Spinal cord (tissue), 10 donors: Measurements from ENCODE around the gene REEP1. TPM values are rescaled to one million over a fixed set of nuclear protein-coding genes. Genes with fewer than 3 reads are reported as not detected.

Experiments used
- DNase-seq, 6 donors: peaks; one replicate each; pipeline versions ENCODE4 v3.0.0 to v3.0.0-alpha.2; 2013 to 2015; ENCODE audit warnings: low spot score in 6 of 6, low read depth in 4 of 6
- H3K27ac ChIP-seq: one replicate; pipeline ENCODE4 v1.5.1; 2013; ENCODE audit warnings: low read depth, low read length, control low read depth
- H3K27me3 ChIP-seq: one replicate; pipeline ENCODE4 v1.6.1; 2013; ENCODE audit warnings: low read length; ENCODE audit not compliant: control insufficient read depth, insufficient read depth
- H3K36me3 ChIP-seq: one replicate; pipeline ENCODE4 v1.6.1; 2013; ENCODE audit warnings: low read length; ENCODE audit not compliant: control insufficient read depth, insufficient read depth
- H3K4me1 ChIP-seq: one replicate; pipeline ENCODE4 v1.6.1; 2013; ENCODE audit warnings: low read length; ENCODE audit not compliant: control insufficient read depth, insufficient read depth
- H3K4me3 ChIP-seq: one replicate; pipeline ENCODE4 v1.5.1; 2013; ENCODE audit warnings: low read depth, low read length, control low read depth
- H3K9me3 ChIP-seq: one replicate; pipeline ENCODE4 v1.6.1; 2013; ENCODE audit warnings: low read length; ENCODE audit not compliant: control insufficient read depth, insufficient read depth
- WGBS: methylation state at CpG from one replicate; pipeline ENCODE4 v1.1.5; 2013; ENCODE audit warnings: missing lambda C conversion rate; ENCODE audit not compliant: insufficient coverage; 5-methylcytosine and 5-hydroxymethylcytosine counted together
- polyA plus RNA-seq, 2 donors: library from polyadenylated mRNA; unstranded; fragments of 120-200 nt; gene quantifications; one replicate each; pipeline ENCODE4 v1.2.1, GENCODE V29; 2013; ENCODE audit not compliant: insufficient read length in 2 of 2
- total RNA-seq, 2 donors: library from RNA; depleted of rRNA in 1 of 2; stranded (reverse); fragments of 120-200 nt in 1 of 2; fragments of >200 nt in 1 of 2; gene quantifications; one replicate each; pipeline versions ENCODE4 v1.2.3 to v1.2.4, GENCODE V29; 2013 to 2014
- donor health status: healthy.

The REEP1 gene
- total and polyA plus RNA-seq, 4 donors = 61.9 to 123 (median 114) TPM

DNA sequence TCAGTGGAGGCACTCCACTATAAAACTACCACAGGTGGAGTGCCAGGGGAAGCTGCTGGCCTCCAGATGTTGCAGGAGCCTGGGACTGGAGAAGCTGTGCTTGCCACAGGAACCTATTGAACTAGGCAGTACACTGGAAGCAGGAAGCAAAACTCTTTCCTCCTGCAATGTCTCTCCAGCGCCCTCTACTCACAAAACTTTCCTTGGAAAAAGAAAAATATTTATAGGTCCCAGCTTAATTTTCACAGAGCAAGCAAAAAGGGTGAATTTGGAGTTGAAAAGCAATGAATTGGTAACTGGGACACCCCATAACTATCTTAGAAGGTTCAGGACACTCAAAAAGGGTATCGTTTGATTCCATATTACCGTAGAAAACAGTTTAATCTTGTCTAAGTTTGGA, 33.2 kb upstream of the REEP1 start:
- Histone ChIP-seq H3K36me3 (no peaks in the 10 kb centered on the region), H3K27me3 (no peaks in the 10 kb centered on the region), H3K4me3 (no peak overlapping the region), H3K27ac (no peak overlapping the region), H3K9me3 (no peaks in the 10 kb centered on the region), H3K4me1 (peaks cover 3% of the 10 kb centered on the region)
- DNase-seq = no peak
- no CpG with 5 or more reads among the region's 3 CpGs for WGBS

DNA sequence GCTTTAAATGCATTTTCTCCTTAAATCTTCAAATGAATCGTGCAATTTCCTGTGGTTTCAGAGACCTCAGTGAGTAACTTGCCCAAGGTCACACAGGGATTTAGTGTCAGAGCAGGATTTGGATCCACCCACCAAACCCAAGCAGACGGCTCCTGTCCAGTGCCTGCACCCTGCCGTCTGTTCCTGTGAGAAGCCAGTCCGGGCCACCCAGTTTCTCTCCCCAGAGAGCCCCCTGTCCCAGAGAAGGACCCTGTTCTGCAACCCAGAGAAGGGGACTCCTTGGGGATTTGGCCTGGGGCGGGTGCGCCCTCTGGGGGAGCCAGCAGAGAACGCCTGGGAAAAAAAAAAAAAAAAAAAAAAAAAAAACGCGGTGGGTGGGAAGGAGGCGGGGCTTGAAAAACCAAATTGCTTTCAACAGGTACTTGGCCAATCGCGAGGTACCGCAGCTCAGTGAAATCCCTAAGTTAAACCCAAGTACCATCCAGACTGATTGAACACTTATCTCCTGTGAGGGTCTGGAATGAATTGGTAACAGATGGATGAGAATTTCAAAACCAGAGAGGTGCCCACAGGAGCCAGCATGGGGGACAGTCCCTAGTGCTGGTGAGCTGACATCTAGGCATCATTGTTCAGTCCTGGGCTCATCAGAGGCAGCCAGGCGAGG, 30.9 kb upstream of the REEP1 start:
- Histone ChIP-seq H3K4me1 (peaks cover 3% of the 10 kb centered on the region), H3K27ac (no peak overlapping the region), H3K36me3 (no peaks in the 10 kb centered on the region), H3K9me3 (no peaks in the 10 kb centered on the region), H3K27me3 (no peaks in the 10 kb centered on the region), H3K4me3 (no peak overlapping the region)
- peak in 3 of 6 donors; percentile 22 to 79 (median 62) for DNase-seq
- WGBS = 25% methylated on average over 4 of the region's 14 CpGs

DNA sequence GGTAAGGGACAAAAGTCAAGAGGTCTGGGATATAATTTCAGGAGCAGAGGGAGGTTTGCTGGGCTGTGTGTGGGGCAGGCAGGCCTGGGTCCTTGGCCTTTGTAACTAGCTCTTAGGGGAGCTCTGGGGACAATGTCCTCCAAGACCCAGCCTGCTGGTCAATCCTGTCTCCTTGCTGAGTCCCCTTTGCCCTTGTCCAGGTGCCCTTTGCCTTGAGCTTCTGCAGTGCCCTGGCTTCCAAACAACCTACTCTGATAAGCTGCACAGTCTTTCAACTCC, 30.0 kb upstream of the REEP1 start:
- no peak for DNase-seq
- Histone ChIP-seq H3K27me3 (no peaks in the 10 kb centered on the region), H3K36me3 (no peaks in the 10 kb centered on the region), H3K27ac (no peak overlapping the region), H3K4me3 (no peak overlapping the region), H3K4me1 (peaks cover 3% of the 10 kb centered on the region), H3K9me3 (no peaks in the 10 kb centered on the region)

DNA sequence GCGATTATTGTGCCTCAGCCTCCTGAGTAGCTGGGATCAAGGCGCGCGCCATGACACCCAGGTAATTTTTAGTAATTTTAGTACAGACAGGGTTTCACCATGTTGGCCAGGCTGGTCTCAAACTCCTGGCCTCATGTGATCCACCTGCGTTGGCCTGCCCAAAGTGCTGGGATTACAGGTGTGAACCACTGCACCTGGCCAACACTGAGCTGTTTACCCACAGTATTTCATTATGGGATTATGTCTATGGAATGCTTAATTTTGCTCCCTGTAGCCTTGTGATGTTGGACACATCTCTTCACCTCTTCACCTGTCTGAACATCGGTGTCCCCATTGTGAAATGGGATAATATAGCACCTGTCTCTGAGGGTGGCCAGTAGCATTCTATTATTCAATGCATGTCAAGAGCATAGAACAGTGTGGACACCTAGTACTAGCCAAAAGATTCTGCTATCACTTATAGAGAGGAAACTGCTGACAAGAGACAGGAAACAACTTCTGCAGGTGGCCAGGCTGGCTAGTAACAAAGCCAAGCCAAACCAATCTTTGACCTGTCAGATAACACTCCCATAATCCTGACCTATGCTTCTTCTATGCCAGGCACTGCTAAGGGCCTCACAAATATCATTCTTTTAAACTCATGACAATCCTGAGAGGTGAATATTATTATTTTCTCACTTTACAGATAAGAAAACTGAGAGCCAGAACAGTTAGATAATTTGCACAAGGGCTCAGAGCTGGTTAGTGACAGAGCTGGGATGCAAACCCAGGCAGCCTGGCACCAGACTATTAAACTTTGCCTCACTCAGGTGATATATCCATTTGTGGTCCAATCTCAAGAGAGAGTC, 29.4 kb upstream of the REEP1 start:
- Histone ChIP-seq H3K36me3 (no peaks in the 10 kb centered on the region), H3K27ac (no peak overlapping the region), H3K9me3 (no peaks in the 10 kb centered on the region), H3K27me3 (no peaks in the 10 kb centered on the region), H3K4me1 (peaks cover 3% of the 10 kb centered on the region), H3K4me3 (no peak overlapping the region)
- no peak for DNase-seq
- 100% methylated on average over 1 of the region's 6 CpGs for whole genome bisulfite sequencing

DNA sequence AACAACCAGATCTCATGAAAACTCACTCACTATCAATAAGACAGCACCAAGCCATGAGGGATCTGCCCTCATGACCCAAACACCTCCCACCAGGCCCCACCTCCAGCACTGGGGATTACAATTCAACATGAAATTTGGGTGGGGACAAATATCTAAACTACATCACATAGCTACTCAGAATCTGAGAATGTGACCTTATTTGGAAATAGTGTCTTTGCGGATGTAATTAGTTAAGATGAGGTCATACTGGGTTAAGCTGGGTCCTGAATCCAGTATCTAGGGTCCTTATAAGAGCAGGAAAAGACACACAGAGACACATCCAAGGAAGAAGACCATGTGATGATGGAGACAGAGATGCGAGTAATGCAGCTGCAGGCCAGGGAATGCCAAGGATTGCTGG, 27.5 kb upstream of the REEP1 start:
- Histone ChIP-seq H3K9me3 (no peaks in the 10 kb centered on the region), H3K27me3 (no peaks in the 10 kb centered on the region), H3K4me3 (no peak overlapping the region), H3K4me1 (peaks cover 13% of the 10 kb centered on the region), H3K27ac (no peak overlapping the region), H3K36me3 (no peaks in the 10 kb centered on the region)
- WGBS = 83% methylated on average over 2 of the region's 2 CpGs
- no peak for DNase-seq

DNA sequence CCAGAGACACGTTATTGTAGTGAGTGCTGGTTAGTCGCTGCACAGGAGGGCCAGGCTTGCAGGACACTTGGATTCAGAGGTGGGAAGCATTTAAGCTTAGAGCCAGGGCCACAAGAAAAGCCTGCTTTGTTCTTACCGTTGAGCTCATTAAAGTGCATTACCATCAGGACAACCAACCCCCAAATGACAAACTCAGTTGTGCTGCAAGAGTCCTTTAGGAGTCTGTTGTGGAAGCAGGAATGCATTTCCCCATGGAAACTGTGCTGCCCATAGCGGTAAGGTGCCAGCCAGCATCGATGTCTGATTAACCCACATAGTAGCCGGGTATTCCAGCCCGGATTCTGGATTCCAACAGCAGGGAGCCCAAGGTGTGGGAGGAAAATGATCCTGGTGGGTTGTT, 23.4 kb upstream of the REEP1 start:
- Histone ChIP-seq H3K27ac (no peak overlapping the region), H3K36me3 (no peaks in the 10 kb centered on the region), H3K4me1 (peaks cover 10% of the 10 kb centered on the region), H3K27me3 (no peaks in the 10 kb centered on the region), H3K9me3 (no peaks in the 10 kb centered on the region), H3K4me3 (no peak overlapping the region)
- DNase-seq = peak in 3 of 6 donors; percentile 24 to 83 (median 79)
- 18% methylated on average over 4 of the region's 7 CpGs for WGBS

DNA sequence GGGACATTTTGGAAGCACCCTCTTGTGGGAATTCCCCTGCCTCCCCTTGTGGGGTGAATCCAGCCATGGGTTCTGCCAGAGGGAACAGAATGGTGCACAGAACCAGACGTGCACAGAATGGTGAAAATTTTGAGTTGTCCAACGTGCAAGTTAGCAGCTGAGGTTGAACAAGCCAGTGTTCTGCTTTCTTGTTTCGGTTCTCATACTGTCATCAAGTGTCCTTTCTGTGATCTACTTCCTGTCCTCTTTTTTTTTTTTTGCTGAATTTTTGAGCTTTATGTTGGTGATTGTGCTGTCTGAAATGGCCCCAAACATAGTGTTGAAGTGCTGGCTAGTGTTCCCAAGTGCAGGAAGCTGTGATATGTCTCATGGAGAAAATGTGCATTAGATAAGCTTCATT, 21.5 kb upstream of the REEP1 start:
- 68% methylated on average over 3 of the region's 3 CpGs for WGBS

DNA sequence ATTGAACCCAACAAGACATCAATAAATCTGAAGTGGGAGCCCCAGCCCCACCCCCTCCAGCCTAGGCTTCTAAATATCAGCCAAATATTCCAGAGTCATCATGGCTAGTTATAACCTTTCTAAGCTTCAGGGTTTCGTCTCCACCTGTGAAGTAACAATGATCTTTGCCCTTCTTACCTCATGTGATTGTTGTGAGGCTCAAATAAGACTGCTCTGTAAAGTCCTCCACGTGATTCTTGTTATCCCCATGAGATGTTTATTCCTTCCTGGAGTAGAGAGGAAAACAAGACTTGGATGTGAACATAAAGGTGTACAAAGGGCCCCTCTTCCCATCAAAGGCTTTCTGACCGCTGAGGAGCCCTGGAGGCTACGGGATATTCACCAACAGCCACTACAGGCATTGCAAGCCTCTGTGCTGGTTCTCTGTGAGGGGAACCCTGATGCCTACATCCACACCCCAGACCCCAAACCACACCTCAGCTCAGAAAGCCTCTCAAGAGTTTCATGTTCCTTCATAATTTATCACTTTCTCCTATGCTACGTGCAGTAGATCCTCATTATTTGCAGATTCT, 20.1 kb upstream of the REEP1 start:
- WGBS = 73% methylated on average over 2 of the region's 5 CpGs
- Histone ChIP-seq H3K36me3 (no peaks in the 10 kb centered on the region), H3K27ac (no peak overlapping the region)

More for the DNA sequence above, 21.5 kb upstream of the REEP1 start:
- DNase-seq = no peak
- no peak overlapping the region for H3K27ac ChIP-seq
- H3K4me3 ChIP-seq = no peak overlapping the region
- H3K9me3 ChIP-seq = no peaks in the 10 kb centered on the region
- H3K4me1 ChIP-seq = peaks cover 10% of the 10 kb centered on the region
- H3K27me3 ChIP-seq = no peaks in the 10 kb centered on the region
- H3K36me3 ChIP-seq = no peaks in the 10 kb centered on the region

DNA sequence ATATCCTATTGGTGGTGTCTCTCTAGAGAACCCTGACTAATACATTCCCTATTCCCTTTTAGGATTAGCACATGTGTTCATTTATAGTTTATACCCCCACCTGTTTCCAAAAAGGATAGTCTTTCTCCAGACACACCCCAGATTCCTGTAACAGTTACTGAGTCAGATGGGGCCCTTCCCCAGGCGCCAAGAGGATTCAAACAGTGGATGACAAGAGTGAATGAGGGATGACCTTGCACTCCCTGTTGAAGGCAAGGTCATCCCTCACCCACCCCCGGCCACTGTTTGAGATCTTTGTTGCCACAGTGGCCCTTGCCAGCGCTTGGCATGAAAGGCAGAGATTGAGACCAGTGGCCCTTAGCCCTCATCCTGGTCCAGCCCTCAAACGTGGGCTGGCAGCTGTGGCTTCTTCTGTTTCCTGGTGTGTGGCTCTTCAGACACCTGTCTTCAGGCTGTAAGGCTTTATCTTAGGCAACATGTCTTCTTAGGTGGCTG, 15.3 kb upstream of the REEP1 start:
- H3K4me1 ChIP-seq = no peaks in the 10 kb centered on the region
- no peak for DNase-seq
- no peak overlapping the region for H3K27ac ChIP-seq
- no peaks in the 10 kb centered on the region for H3K36me3 ChIP-seq
- H3K9me3 ChIP-seq = no peaks in the 10 kb centered on the region
- 80% methylated on average over 4 of the region's 4 CpGs for WGBS
- no peak overlapping the region for H3K4me3 ChIP-seq
- H3K27me3 ChIP-seq = no peaks in the 10 kb centered on the region

More for the DNA sequence above, 20.1 kb upstream of the REEP1 start:
- Histone ChIP-seq H3K4me3 (no peak overlapping the region), H3K4me1 (peaks cover 10% of the 10 kb centered on the region), H3K27me3 (no peaks in the 10 kb centered on the region), H3K9me3 (no peaks in the 10 kb centered on the region)
- no peak for DNase-seq
